Breast epithelium (tissue), 4 donors: Measurements from ENCODE around the gene IMPG2. TPM values are rescaled to one million over a fixed set of nuclear protein-coding genes. Genes with fewer than 3 reads are reported as not detected.

ENCODE experiments used
- DNase-seq, 2 donors: peaks; one replicate each; pipeline ENCODE4 v3.0.0-alpha.2; 2019; ENCODE audit warnings: low spot score in 2 of 2
- H3K27ac ChIP-seq, 2 donors: fragments of 200-600 bp; sonication (generic) in 1 of 2; one replicate each; pipeline ENCODE4 v1.5.1; 2016 to 2019; ENCODE audit warnings: mild to moderate bottlenecking in 1 of 2
- H3K27me3 ChIP-seq, 2 donors: fragments of 200-600 bp; sonication (generic) in 1 of 2; one replicate each; pipeline versions ENCODE4 v1.5.1 to v1.6.0; 2017 to 2019; ENCODE audit warnings: control low read depth in 1 of 2, mild to moderate bottlenecking in 1 of 2
- H3K36me3 ChIP-seq: fragments of 200-600 bp; one replicate; pipeline ENCODE4 v1.5.1; 2019
- H3K4me1 ChIP-seq, 2 donors: fragments of 200-600 bp; sonication (generic); one replicate each; pipeline ENCODE4 v1.5.1; 2016 to 2019; ENCODE audit warnings: control low read depth in 1 of 2
- H3K4me3 ChIP-seq, 3 donors: fragments of 200-600 bp; sonication (generic); 1 replicate in 2 of 3; 2 replicates in 1 of 3; pipeline ENCODE4 v1.5.1; 2016 to 2019; ENCODE audit warnings: mild to moderate bottlenecking in 3 of 3, moderate library complexity in 2 of 3
- H3K9me3 ChIP-seq, 2 donors: fragments of 200-600 bp; sonication (generic) in 1 of 2; one replicate each; pipeline ENCODE4 v1.5.1; 2016 to 2019; ENCODE audit warnings: control low read depth in 1 of 2
- POLR2A ChIP-seq: fragments of 450-650 bp; IDR thresholded peaks from one replicate; pipeline ENCODE4 v1.6.1; 2016; ENCODE audit warnings: antibody characterized with exemption, mild to moderate bottlenecking, moderate library complexity
- POLR2AphosphoS5 ChIP-seq, 3 donors: sonication (generic); formaldehyde crosslinking; IDR thresholded peaks; one replicate each; pipeline ENCODE4 v1.6.1; 2017; ENCODE audit warnings: antibody characterized with exemption in 3 of 3
- intact Hi-C: fragments of 100-400 bp; cut with DNase I; formaldehyde crosslinking; loops from one replicate; pipeline ENCODE4 v1.15.1; 2023; ENCODE audit warnings: low total_unique reads
- total RNA-seq, 3 donors: library from RNA; depleted of rRNA; stranded (reverse); fragments of >200 nt; gene quantifications; one replicate each; pipeline ENCODE4 v1.1.0, GENCODE V29; 2016
- TF ChIP-seq, protein P1 (sequence below), 3 donors: fragments of 450-650 bp; IDR thresholded peaks; one replicate each; pipeline ENCODE4 v1.5.1; 2016 to 2017; ENCODE audit warnings: antibody characterized with exemption in 3 of 3, mild to moderate bottlenecking in 3 of 3, moderate library complexity in 3 of 3

The IMPG2 gene
- total RNA-seq, 3 donors from 2014 or later: 0.15 to 0.33 (median 0.32) TPM

DNA sequence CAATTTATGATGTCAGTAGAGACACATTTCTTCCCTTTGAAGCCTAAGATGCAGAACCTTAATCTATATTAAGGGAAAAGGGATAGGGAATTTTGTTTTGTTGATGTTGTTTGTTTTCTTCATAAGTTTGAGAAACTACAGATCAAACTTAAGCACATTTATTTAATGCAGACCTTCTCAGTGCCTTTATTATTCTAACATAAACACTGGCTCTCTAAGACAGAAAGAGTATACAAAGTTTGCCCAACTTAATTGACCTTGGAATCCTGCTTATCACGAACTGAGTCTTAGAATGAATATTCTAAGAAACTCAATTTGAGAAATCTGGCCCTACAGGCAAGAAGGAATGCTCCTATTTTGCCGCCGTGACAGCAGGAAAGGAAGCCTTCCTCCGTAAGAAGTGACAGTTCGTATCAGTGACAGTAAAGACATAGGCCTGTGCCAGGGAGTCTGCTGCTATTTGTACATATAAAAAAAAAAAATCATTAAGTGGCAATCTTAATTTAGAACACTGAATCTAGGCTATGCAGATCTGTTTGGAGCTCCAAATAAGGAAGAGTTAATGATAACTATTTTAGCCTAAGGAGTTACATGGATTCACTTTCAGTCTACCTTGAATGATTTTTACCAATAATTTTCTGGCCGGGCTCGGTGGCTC, 8.8 kb upstream of the IMPG2 start:
- no peak for DNase-seq
- no peak overlapping the region for H3K27ac ChIP-seq
- no peak for TF ChIP-seq POLR2A
- TF ChIP-seq, protein P1, sequence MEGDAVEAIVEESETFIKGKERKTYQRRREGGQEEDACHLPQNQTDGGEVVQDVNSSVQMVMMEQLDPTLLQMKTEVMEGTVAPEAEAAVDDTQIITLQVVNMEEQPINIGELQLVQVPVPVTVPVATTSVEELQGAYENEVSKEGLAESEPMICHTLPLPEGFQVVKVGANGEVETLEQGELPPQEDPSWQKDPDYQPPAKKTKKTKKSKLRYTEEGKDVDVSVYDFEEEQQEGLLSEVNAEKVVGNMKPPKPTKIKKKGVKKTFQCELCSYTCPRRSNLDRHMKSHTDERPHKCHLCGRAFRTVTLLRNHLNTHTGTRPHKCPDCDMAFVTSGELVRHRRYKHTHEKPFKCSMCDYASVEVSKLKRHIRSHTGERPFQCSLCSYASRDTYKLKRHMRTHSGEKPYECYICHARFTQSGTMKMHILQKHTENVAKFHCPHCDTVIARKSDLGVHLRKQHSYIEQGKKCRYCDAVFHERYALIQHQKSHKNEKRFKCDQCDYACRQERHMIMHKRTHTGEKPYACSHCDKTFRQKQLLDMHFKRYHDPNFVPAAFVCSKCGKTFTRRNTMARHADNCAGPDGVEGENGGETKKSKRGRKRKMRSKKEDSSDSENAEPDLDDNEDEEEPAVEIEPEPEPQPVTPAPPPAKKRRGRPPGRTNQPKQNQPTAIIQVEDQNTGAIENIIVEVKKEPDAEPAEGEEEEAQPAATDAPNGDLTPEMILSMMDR (IDR thresholded peaks at IDR 0.05): no peak
- TF ChIP-seq POLR2AphosphoS5 (IDR thresholded peaks at IDR 0.05): no peak
- intact Hi-C loops: no loop called here
- H3K4me1 ChIP-seq: no peaks in the 10 kb centered on the region
- H3K9me3 ChIP-seq: no peaks in the 10 kb centered on the region
- H3K4me3 ChIP-seq: no peak overlapping the region
- peaks cover 5% of the 10 kb centered on the region for H3K36me3 ChIP-seq
- no peaks in the 10 kb centered on the region for H3K27me3 ChIP-seq

GRCh38 chr3:101325393-101326134, 5.2 kb upstream of the IMPG2 start:
- Histone ChIP-seq H3K27ac (no peak overlapping the region), H3K4me3 (no peak overlapping the region), H3K27me3 (no peaks in the 10 kb centered on the region), H3K9me3 (no peaks in the 10 kb centered on the region), H3K4me1 (no peaks in the 10 kb centered on the region), H3K36me3 (peaks cover 5% of the 10 kb centered on the region)
- DNase-seq: no peak
- intact Hi-C loops: no loop called here
- TF ChIP-seq, protein P1 (IDR thresholded peaks at IDR 0.05): no peak
- no peak for TF ChIP-seq POLR2A
- TF ChIP-seq POLR2AphosphoS5 (IDR thresholded peaks at IDR 0.05): no peak

- intact Hi-C loops: no loop called here
- H3K27ac ChIP-seq: no peak overlapping the region
- no peak overlapping the region for H3K4me3 ChIP-seq
- H3K27me3 ChIP-seq: no peaks in the 10 kb centered on the region
- DNase-seq: no peak
- no peaks in the 10 kb centered on the region for H3K4me1 ChIP-seq
- no peaks in the 10 kb centered on the region for H3K9me3 ChIP-seq
- TF ChIP-seq, protein P1 (IDR thresholded peaks at IDR 0.05): no peak
- TF ChIP-seq POLR2A (no peak), POLR2AphosphoS5 (IDR thresholded peaks at IDR 0.05) (no peak)
- no peaks in the 10 kb centered on the region for H3K36me3 ChIP-seq
These were observed 844 bp downstream of the IMPG2 start for GRCh38 chr3:101319531-101319930.

DNA sequence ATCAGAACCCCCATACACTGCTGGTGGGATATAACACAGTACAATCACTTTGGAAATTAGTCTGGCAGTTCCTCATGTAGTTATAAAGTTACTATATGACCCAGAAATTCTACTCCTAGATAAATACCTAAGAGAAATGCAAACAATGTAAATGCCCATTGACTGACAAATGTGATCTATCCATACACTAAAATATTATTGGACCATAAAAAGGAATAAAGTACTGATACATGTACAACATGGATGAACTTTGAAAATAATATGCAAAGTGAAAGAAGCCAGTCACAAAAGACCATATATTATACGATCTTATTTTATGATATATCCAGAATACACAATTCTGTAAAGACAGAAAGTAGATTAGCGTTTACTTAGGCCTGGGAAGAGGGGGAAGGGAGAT, 7.8 kb downstream of the IMPG2 start:
- Histone ChIP-seq H3K36me3 (no peaks in the 10 kb centered on the region), H3K9me3 (peaks cover 10 to 21% of the 10 kb centered on the region in 2 donors), H3K27me3 (no peaks in the 10 kb centered on the region), H3K4me3 (no peak overlapping the region), H3K27ac (no peak overlapping the region), H3K4me1 (no peaks in the 10 kb centered on the region)
- no peak for DNase-seq
- TF ChIP-seq POLR2A (no peak), POLR2AphosphoS5 (IDR thresholded peaks at IDR 0.05) (no peak)
- TF ChIP-seq, protein P1 (IDR thresholded peaks at IDR 0.05): no peak
- intact Hi-C loops: loop anchor here (2.0 kb wide), 1 partner anchor 56 kb away; no protein-coding TSS in a partner anchor

DNA sequence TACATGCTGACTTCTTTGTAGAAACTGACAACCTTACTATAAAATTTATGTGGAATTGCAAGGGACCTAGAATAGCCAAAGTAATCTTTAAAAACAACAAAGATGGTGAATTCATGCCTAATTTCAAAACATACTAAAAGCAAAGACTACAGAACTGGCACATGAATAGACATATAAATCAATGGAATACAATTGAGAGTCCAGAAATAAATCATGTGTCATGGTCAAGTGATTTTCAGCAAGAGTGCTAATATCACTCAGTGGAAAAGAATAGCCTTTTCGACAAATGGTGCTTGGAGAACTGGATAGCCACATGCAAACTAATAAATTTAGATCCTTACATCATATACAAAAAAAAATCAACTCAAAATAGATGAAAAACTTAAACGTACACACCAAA, 8.7 kb downstream of the IMPG2 start:
- Histone ChIP-seq H3K9me3 (peaks cover 10 to 24% of the 10 kb centered on the region in 2 donors), H3K4me3 (no peak overlapping the region), H3K27me3 (no peaks in the 10 kb centered on the region), H3K4me1 (no peaks in the 10 kb centered on the region), H3K36me3 (no peaks in the 10 kb centered on the region), H3K27ac (no peak overlapping the region)
- TF ChIP-seq, protein P1 (IDR thresholded peaks at IDR 0.05): no peak
- no peak for TF ChIP-seq POLR2AphosphoS5 (IDR thresholded peaks at IDR 0.05)
- TF ChIP-seq POLR2A: no peak
- intact Hi-C loops: loop anchor here (2.0 kb wide), 1 partner anchor 57 kb away; no protein-coding TSS in a partner anchor
- DNase-seq: no peak
